ENCODE data around the gene FMO5.

Gene FMO5

DNA sequence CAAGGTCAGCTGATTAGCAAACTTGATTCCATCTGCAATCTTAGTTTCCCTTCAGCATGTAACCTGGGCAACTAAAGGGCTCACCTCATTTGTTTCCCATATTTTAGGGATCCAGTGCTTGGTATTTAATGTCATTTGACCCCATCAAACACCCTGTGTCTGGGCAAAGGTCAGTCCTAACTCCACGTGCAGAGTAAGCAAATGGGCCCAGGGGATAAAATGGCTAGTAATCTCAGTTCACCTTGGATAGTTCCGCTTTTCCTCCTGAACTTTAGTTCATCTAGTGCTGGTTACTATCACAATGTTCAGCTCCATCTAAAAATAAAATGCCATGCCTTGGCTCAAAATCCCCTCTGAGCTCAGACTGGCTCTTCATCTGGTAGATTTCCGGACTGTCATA is 72.4 kb downstream of the FMO5 start:
- no peak for DNase-seq (ENCODE audit: low read depth in 2 of 3, low spot score in 1 of 3)

DNA sequence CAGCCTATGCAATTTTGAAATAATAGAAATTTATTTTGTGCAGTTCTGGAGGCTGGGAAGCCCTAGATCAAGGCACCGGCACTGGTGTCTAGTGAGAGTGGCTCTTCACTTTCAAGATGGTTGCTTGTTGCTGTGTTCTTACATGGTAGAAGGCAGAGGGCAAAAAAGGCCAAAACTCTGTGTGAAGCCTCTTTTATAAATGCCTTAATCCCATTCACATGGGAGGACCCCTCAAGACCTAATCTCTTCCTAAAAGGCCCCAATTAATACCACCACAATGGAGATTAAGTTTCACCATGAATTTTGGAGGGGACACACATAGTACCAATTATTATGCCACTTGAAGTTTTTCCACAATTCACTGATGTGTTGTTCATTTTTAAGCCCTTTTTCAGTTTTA is 73.9 kb downstream of the FMO5 start:
- DNase-seq (ENCODE audit: low read depth in 2 of 3, low spot score in 1 of 3) = no peak

DNA sequence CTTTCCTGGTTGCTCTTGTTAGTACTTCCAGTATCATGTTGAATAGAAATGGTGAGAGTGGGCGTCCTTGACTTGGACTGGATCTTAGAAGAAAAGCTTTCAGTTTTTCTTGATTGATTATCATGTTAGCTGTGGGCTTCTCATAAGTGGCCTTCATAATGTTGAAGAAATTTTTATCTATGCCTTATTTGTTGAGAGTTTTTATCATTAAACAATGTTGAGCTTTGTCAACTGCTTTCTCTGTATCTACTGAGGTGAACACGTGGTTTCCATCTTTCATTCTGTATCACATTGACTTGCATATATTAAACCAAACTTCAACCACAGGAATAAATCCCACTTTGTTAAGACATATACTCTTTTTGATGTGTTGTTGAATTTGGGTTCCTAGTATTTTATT is 82.3 kb downstream of the FMO5 start:
- DNase-seq (ENCODE audit: low read depth in 2 of 3, low spot score in 1 of 3) = no peak
